ENCODE results near the gene GNG8. TPM values are rescaled to one million over a fixed set of nuclear protein-coding genes. Genes with fewer than 3 reads are reported as not detected.

Gene GNG8
- polyA plus RNA-seq, 1 of the 3 experiments (the other 2 are of a cell fraction), result not detected

GRCh38 chr19:46650445-46650844, 14.4 kb upstream of the GNG8 start:
- no peak for DNase-seq
- no peak overlapping the region for H2AFZ ChIP-seq (ENCODE audit: low read depth)
- no peaks in the 10 kb centered on the region for H3K9me2 ChIP-seq
- H3K79me2 ChIP-seq (ENCODE audit: insufficient read depth), result no peaks in the 10 kb centered on the region
- no peaks in the 10 kb centered on the region for H3K9me3 ChIP-seq
- no peak overlapping the region for H3K27ac ChIP-seq (ENCODE audit: low read depth in 2 of 2, low read length in 1 of 2)
- ChIA-PET POLR2A (interaction anchor here (0.8 kb wide), 1 partner anchor 10 kb away, joined by 4 read pairs; no protein-coding TSS in a partner anchor), CTCF (no interaction called here)
- WGBS (ENCODE audit: low lambda C conversion rate), result 94% methylated on average over 7 of the region's 7 CpGs
- H3K9ac ChIP-seq, result no peak overlapping the region
- no peak for TF ChIP-seq REST (IDR thresholded peaks at IDR 0.05; ENCODE audit: low read depth, low read length)
- TF ChIP-seq SIN3A (IDR thresholded peaks at IDR 0.05; ENCODE audit: borderline replicate concordance, low read depth, low read length), result no peak
- TF ChIP-seq MAX (IDR thresholded peaks at IDR 0.05; ENCODE audit: low read depth), result no peak
- no peak for TF ChIP-seq NRF1 (IDR thresholded peaks at IDR 0.05; ENCODE audit: low read depth, low read length)
- no peak for TF ChIP-seq FOXJ3 (CRISPR knock-in tag; IDR thresholded peaks at IDR 0.05)
- TF ChIP-seq RCOR1 (IDR thresholded peaks at IDR 0.05; ENCODE audit: low read length), result no peak
- TF ChIP-seq, protein P1, sequence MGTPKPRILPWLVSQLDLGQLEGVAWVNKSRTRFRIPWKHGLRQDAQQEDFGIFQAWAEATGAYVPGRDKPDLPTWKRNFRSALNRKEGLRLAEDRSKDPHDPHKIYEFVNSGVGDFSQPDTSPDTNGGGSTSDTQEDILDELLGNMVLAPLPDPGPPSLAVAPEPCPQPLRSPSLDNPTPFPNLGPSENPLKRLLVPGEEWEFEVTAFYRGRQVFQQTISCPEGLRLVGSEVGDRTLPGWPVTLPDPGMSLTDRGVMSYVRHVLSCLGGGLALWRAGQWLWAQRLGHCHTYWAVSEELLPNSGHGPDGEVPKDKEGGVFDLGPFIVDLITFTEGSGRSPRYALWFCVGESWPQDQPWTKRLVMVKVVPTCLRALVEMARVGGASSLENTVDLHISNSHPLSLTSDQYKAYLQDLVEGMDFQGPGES (IDR thresholded peaks at IDR 0.05; ENCODE audit: low read depth, low read length), result no peak
- TF ChIP-seq POLR2AphosphoS5 (IDR thresholded peaks at IDR 0.05; ENCODE audit: low read depth, low read length), result no peak
- no peak for TF ChIP-seq TEAD4 (IDR thresholded peaks at IDR 0.05; ENCODE audit: borderline replicate concordance, insufficient read depth)
- no peak for TF ChIP-seq NFIC (IDR thresholded peaks at IDR 0.05; ENCODE audit: borderline replicate concordance)
- TF ChIP-seq, protein P2, sequence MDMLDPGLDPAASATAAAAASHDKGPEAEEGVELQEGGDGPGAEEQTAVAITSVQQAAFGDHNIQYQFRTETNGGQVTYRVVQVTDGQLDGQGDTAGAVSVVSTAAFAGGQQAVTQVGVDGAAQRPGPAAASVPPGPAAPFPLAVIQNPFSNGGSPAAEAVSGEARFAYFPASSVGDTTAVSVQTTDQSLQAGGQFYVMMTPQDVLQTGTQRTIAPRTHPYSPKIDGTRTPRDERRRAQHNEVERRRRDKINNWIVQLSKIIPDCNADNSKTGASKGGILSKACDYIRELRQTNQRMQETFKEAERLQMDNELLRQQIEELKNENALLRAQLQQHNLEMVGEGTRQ (IDR thresholded peaks at IDR 0.05; ENCODE audit: borderline replicate concordance, low read depth, low read length), result no peak
- TF ChIP-seq TAF1 (IDR thresholded peaks at IDR 0.05; ENCODE audit: borderline replicate concordance, low read depth, low read length), result no peak
- TF ChIP-seq USF1 (IDR thresholded peaks at IDR 0.05; ENCODE audit: borderline replicate concordance, low read depth), result no peak
- TF ChIP-seq SMC3 (IDR thresholded peaks at IDR 0.05; ENCODE audit: low read depth, low read length), result no peak
- no peak for TF ChIP-seq GABPA (IDR thresholded peaks at IDR 0.05; ENCODE audit: low read depth)
- TF ChIP-seq ELF1 (IDR thresholded peaks at IDR 0.05), result no peak
- no peak for TF ChIP-seq RAD21 (IDR thresholded peaks at IDR 0.05; ENCODE audit: low read length)
- no peak for TF ChIP-seq GATA2 (CRISPR knock-in tag; IDR thresholded peaks at IDR 0.05)
- peaks cover 5 to 8% of the 10 kb centered on the region in 2 experiments for H3K36me3 ChIP-seq (replicated peaks in 1 of 2; ENCODE audit: control insufficient read depth in 1 of 2, insufficient read depth in 2 of 2, low read length in 1 of 2)
- H3K4me1 ChIP-seq (ENCODE audit: control insufficient read depth in 1 of 2, insufficient read depth in 2 of 2, low read depth in 1 of 2, low read length in 1 of 2), result no peaks in the 10 kb centered on the region; a peak in 1 of 4 replicates
- H3K4me3 ChIP-seq (ENCODE audit: low read depth in 2 of 2, low read length in 1 of 2), result no peak overlapping the region
- H3K4me2 ChIP-seq, result no peak overlapping the region
- H4K20me1 ChIP-seq (ENCODE audit: insufficient read depth), result no peaks in the 10 kb centered on the region
- H3F3A ChIP-seq (replicated peaks; ENCODE audit: insufficient read depth), result no peaks in the 10 kb centered on the region
- no peaks in the 10 kb centered on the region for H3K27me3 ChIP-seq (ENCODE audit: insufficient read depth)
